Vagina (tissue), 2 donors: Measurements from ENCODE around the gene SAG. TPM values are rescaled to one million over a fixed set of nuclear protein-coding genes. Genes with fewer than 3 reads are reported as not detected.
A peak's percentile ranks its signal among the peaks of the same experiment; 100 is the strongest.
"Not testable (repeated sequence)": the region's sequence is repeated elsewhere in the genome, so short reads cannot be mapped to it uniquely, and the experiment has no call there.

Experiments
- DNase-seq, 2 donors: peaks; one replicate each; pipeline ENCODE4 v3.0.0-alpha.2; 2017; ENCODE audit errors: extremely low spot score in 2 of 2
- H3K27ac ChIP-seq: fragments of 200-600 bp; sonication (generic); one replicate; pipeline ENCODE4 v1.5.1; 2019
- H3K27me3 ChIP-seq: fragments of 200-600 bp; sonication (generic); one replicate; pipeline ENCODE4 v1.5.1; 2019
- H3K36me3 ChIP-seq, 2 donors: fragments of 200-600 bp; sonication (generic); one replicate each; pipeline ENCODE4 v1.5.1; 2017 to 2019
- H3K4me1 ChIP-seq: fragments of 200-600 bp; sonication (generic); one replicate; pipeline ENCODE4 v1.5.1; 2019
- H3K4me3 ChIP-seq, 2 donors: fragments of 200-600 bp; sonication (generic); 1 replicate in 1 of 2; 2 replicates in 1 of 2; pipeline ENCODE4 v1.5.1; 2016 to 2019
- H3K9me3 ChIP-seq: fragments of 200-600 bp; sonication (generic); one replicate; pipeline ENCODE4 v1.5.1; 2019
- CTCF ChIP-seq, 3 experiments: fragments of 450-650 bp in 2 of 3; fragments of 200-600 bp in 1 of 3; sonication (generic) in 1 of 3; IDR thresholded peaks; one replicate each; pipeline ENCODE4 v1.5.1; 2017 to 2019; ENCODE audit warnings: antibody characterized with exemption in 3 of 3, mild to moderate bottlenecking in 2 of 3, moderate library complexity in 2 of 3
- POLR2A ChIP-seq, 2 donors: fragments of 450-650 bp; IDR thresholded peaks; one replicate each; pipeline ENCODE4 v1.6.1; 2017; ENCODE audit warnings: antibody characterized with exemption in 2 of 2, mild to moderate bottlenecking in 2 of 2, moderate library complexity in 2 of 2
- POLR2AphosphoS5 ChIP-seq, 2 donors: sonication (generic); formaldehyde crosslinking; IDR thresholded peaks; one replicate each; pipeline ENCODE4 v1.9.0; 2017; ENCODE audit warnings: antibody characterized with exemption in 2 of 2, mild to moderate bottlenecking in 2 of 2, low read depth in 1 of 2; ENCODE audit not compliant: insufficient read depth in 1 of 2
- intact Hi-C: fragments of 100-400 bp; cut with DNase I; formaldehyde crosslinking; loops from one replicate; pipeline ENCODE4 v1.15.1; 2023
- total RNA-seq: library from RNA; depleted of rRNA; stranded (reverse); fragments of >200 nt; gene quantifications from one replicate; pipeline ENCODE4 v1.2.3, GENCODE V29; 2016

Gene SAG
- total RNA-seq, 1 donor from 2014 or later = not detected

GRCh38 chr2:233331536-233331935 is 23.9 kb downstream of the SAG start:
- H3K9me3 ChIP-seq = no peaks in the 10 kb centered on the region
- no peaks in the 10 kb centered on the region for H3K36me3 ChIP-seq
- intact Hi-C loops = no loop called here
- no peak overlapping the region for H3K4me3 ChIP-seq
- peak overlapping the region; percentile 53 for H3K27ac ChIP-seq
- H3K27me3 ChIP-seq = no peaks in the 10 kb centered on the region
- no peak for DNase-seq
- peak in 1 of 2 donors; percentile 55 for TF ChIP-seq POLR2AphosphoS5 (IDR thresholded peaks at IDR 0.05; ENCODE audit: insufficient read depth in 1 of 2, low read depth in 1 of 2)
- TF ChIP-seq CTCF (IDR thresholded peaks at IDR 0.05) = no peak
- no peaks in the 10 kb centered on the region for H3K4me1 ChIP-seq

DNA sequence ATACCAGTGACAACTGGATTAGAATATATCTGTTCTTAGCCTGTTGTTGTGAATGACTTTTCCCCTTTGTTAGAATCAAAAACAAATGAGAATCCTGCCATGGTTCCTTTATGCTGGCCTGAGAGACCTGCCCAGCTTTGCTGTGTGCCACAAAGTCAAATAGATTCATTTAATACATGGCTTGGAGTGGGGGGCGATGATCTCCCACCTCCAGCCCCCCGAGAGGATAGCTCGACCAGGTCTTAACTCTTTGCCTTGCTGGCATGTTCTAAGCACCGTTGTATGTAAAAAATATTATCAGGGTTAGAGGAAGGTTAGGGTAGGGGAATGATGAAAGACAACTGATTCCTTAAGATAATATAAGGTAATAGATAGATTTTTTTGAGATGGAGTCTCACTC is 24.5 kb downstream of the SAG start:
- no peaks in the 10 kb centered on the region for H3K27me3 ChIP-seq
- no peaks in the 10 kb centered on the region for H3K36me3 ChIP-seq
- intact Hi-C loops = no loop called here
- no peak overlapping the region for H3K4me3 ChIP-seq
- TF ChIP-seq POLR2AphosphoS5 (IDR thresholded peaks at IDR 0.05; ENCODE audit: insufficient read depth in 1 of 2, low read depth in 1 of 2) (no peak), POLR2A (IDR thresholded peaks at IDR 0.05) (no peak), CTCF (IDR thresholded peaks at IDR 0.05) (no peak)
- no peaks in the 10 kb centered on the region for H3K9me3 ChIP-seq
- peak overlapping the region; percentile 53 for H3K27ac ChIP-seq
- no peak for DNase-seq
- H3K4me1 ChIP-seq = no peaks in the 10 kb centered on the region

- Histone ChIP-seq H3K27me3 (no peaks in the 10 kb centered on the region), H3K27ac (no peak overlapping the region), H3K9me3 (no peaks in the 10 kb centered on the region), H3K4me3 (no peak overlapping the region), H3K4me1 (no peaks in the 10 kb centered on the region), H3K36me3 (no peaks in the 10 kb centered on the region)
- TF ChIP-seq CTCF (IDR thresholded peaks at IDR 0.05) (no peak), POLR2A (IDR thresholded peaks at IDR 0.05) (no peak), POLR2AphosphoS5 (IDR thresholded peaks at IDR 0.05; ENCODE audit: insufficient read depth in 1 of 2, low read depth in 1 of 2) (no peak)
- intact Hi-C loops = no loop called here
- DNase-seq = no peak
Observed at GRCh38 chr2:233334915-233335314, 27.3 kb downstream of the SAG start.

- not testable (repeated sequence) for H3K27ac ChIP-seq, H3K4me3 ChIP-seq, DNase-seq, H3K4me1 ChIP-seq, H3K27me3 ChIP-seq, H3K36me3 ChIP-seq, H3K9me3 ChIP-seq
- intact Hi-C loops = loop anchor here (2.0 kb wide), 1 partner anchor 53 kb away; no protein-coding TSS in a partner anchor
Observed at GRCh38 chr2:233336091-233336490, 28.5 kb downstream of the SAG start.

- intact Hi-C loops = loop anchor here (2.0 kb wide), 1 partner anchor 54 kb away; no protein-coding TSS in a partner anchor
- TF ChIP-seq POLR2AphosphoS5 (IDR thresholded peaks at IDR 0.05; ENCODE audit: insufficient read depth in 1 of 2, low read depth in 1 of 2) (no peak), CTCF (IDR thresholded peaks at IDR 0.05) (no peak), POLR2A (IDR thresholded peaks at IDR 0.05) (no peak)
- no peak for DNase-seq
- Histone ChIP-seq H3K4me1 (no peaks in the 10 kb centered on the region), H3K4me3 (no peak overlapping the region), H3K27me3 (no peaks in the 10 kb centered on the region), H3K36me3 (no peaks in the 10 kb centered on the region), H3K27ac (no peak overlapping the region), H3K9me3 (no peaks in the 10 kb centered on the region)
Observed at GRCh38 chr2:233336541-233336940, 28.9 kb downstream of the SAG start.

- intact Hi-C loops = no loop called here
- no peak overlapping the region for H3K27ac ChIP-seq
- no peaks in the 10 kb centered on the region for H3K36me3 ChIP-seq
- DNase-seq = no peak
- H3K27me3 ChIP-seq = no peaks in the 10 kb centered on the region
- TF ChIP-seq POLR2A (IDR thresholded peaks at IDR 0.05) (no peak), CTCF (IDR thresholded peaks at IDR 0.05) (no peak), POLR2AphosphoS5 (IDR thresholded peaks at IDR 0.05; ENCODE audit: insufficient read depth in 1 of 2, low read depth in 1 of 2) (no peak)
- H3K4me3 ChIP-seq = no peak overlapping the region
- H3K4me1 ChIP-seq = no peaks in the 10 kb centered on the region
- H3K9me3 ChIP-seq = no peaks in the 10 kb centered on the region
Observed at GRCh38 chr2:233338046-233338445, 30.4 kb downstream of the SAG start.
